ENCODE data around the gene WDR77. TPM values are rescaled to one million over a fixed set of nuclear protein-coding genes. Genes with fewer than 3 reads are reported as not detected.

Gene WDR77
- total and polyA plus RNA-seq, 4 donors: 21.3 to 37.1 (median 29.1) TPM

DNA sequence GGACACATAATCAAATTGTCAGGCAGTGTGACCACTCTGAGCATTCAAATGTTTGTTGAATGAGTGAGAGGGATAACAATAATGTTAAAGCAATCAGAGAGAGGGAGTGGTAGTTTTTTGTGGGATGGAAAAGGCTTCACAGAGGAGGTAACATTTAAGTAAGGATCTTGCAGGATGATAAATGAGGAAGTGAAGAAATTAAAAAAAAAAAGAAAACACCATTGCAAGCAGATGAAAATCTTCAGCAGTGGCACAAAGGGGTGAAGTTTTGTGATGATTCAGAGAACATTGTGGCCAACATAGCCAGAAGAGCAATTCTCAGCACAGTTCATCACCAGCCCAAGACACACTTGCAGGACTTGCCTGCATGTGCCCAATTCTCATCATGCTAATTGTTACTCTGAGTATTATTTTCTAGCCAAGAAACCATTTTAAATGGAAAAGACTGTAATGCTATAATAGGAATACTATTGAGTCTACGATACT lies 56.6 kb downstream of the WDR77 start:
- DNase-seq (no peak), ATAC-seq (ENCODE audit: insufficient read depth, low FRiP score) (peak; percentile 11)
- no peaks in the 10 kb centered on the region for H3K27me3 ChIP-seq (ENCODE audit: control insufficient read depth in 3 of 3, insufficient read depth in 3 of 3, low read length in 2 of 3)
- H3K9ac ChIP-seq (ENCODE audit: insufficient read depth in 1 of 2, low read length in 2 of 2): no peak overlapping the region
- WGBS, 2 donors: 86 to 91% methylated on average over 1 of the region's 1 CpG
- H3K36me3 ChIP-seq (ENCODE audit: control insufficient read depth in 4 of 4, insufficient read depth in 4 of 4, low read length in 4 of 4): no peaks in the 10 kb centered on the region
- no peak overlapping the region for H3K27ac ChIP-seq (ENCODE audit: low read depth in 1 of 2, low read length in 1 of 2)
- H3K9me3 ChIP-seq (ENCODE audit: control insufficient read depth in 4 of 4, insufficient read depth in 3 of 4, low read length in 3 of 4): peaks cover 0 to 1% (median 0%) of the 10 kb centered on the region in 4 donors
- H3K4me1 ChIP-seq (ENCODE audit: control insufficient read depth in 5 of 5, insufficient read depth in 5 of 5, low read length in 5 of 5): no peaks in the 10 kb centered on the region
- TF ChIP-seq, protein P1, sequence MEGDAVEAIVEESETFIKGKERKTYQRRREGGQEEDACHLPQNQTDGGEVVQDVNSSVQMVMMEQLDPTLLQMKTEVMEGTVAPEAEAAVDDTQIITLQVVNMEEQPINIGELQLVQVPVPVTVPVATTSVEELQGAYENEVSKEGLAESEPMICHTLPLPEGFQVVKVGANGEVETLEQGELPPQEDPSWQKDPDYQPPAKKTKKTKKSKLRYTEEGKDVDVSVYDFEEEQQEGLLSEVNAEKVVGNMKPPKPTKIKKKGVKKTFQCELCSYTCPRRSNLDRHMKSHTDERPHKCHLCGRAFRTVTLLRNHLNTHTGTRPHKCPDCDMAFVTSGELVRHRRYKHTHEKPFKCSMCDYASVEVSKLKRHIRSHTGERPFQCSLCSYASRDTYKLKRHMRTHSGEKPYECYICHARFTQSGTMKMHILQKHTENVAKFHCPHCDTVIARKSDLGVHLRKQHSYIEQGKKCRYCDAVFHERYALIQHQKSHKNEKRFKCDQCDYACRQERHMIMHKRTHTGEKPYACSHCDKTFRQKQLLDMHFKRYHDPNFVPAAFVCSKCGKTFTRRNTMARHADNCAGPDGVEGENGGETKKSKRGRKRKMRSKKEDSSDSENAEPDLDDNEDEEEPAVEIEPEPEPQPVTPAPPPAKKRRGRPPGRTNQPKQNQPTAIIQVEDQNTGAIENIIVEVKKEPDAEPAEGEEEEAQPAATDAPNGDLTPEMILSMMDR (IDR thresholded peaks at IDR 0.05; ENCODE audit: control extremely low read depth, extremely low read depth): no peak
- no peak overlapping the region for H3K4me3 ChIP-seq

DNA sequence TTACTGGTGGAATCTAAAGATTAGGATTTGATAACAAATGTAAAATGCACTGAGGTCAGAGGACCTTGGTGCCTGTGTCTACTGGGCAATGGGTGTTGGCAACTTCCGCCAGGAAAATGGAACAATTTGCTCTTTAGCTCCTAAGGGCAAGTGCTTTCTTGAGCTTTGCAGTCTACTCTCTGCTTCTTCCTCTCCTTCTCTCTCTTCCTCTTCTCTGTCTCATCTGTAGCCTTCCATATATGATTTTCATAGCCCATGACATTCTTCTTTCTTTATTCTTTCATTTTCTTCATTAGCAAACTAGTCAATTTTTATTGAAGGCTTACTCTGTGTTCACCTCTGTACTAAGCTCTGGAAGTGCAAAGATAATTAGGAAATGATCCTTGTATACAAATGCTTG lies 57.0 kb downstream of the WDR77 start:
- DNase-seq (no peak), ATAC-seq (ENCODE audit: insufficient read depth, low FRiP score) (no peak)
- 90 to 100% methylated on average over 1 of the region's 1 CpG for WGBS, 2 donors
- no peak overlapping the region for H3K9ac ChIP-seq (ENCODE audit: insufficient read depth in 1 of 2, low read length in 2 of 2)
- H3K36me3 ChIP-seq (ENCODE audit: control insufficient read depth in 4 of 4, insufficient read depth in 4 of 4, low read length in 4 of 4): no peaks in the 10 kb centered on the region
- TF ChIP-seq, protein P1 (IDR thresholded peaks at IDR 0.05; ENCODE audit: control extremely low read depth, extremely low read depth): no peak
- H3K9me3 ChIP-seq (ENCODE audit: control insufficient read depth in 4 of 4, insufficient read depth in 3 of 4, low read length in 3 of 4): peaks cover 0 to 1% (median 0%) of the 10 kb centered on the region in 4 donors
- no peaks in the 10 kb centered on the region for H3K27me3 ChIP-seq (ENCODE audit: control insufficient read depth in 3 of 3, insufficient read depth in 3 of 3, low read length in 2 of 3)
- H3K4me3 ChIP-seq: no peak overlapping the region
- H3K4me1 ChIP-seq (ENCODE audit: control insufficient read depth in 5 of 5, insufficient read depth in 5 of 5, low read length in 5 of 5): no peaks in the 10 kb centered on the region
- no peak overlapping the region for H3K27ac ChIP-seq (ENCODE audit: low read depth in 1 of 2, low read length in 1 of 2)

Small RNAs within 50 kb of the gene (small RNA-seq; reads per million reads assigned to genes)
- gene RF00019 (ENCODE audit: low replicate concordance) (not detected), gene RNU6-792P (ENCODE audit: low replicate concordance) (not detected)

Other genes with a start within 250 kb of the WDR77 start
- gene DENND2D, start 248.6 kb downstream of the WDR77 start, total RNA-seq: 10 to 100 TPM; 39.3 to 61.6 TPM
- 10 to 100 TPM; 49.5 to 71.7 TPM for gene DENND2D, start 248.6 kb downstream of the WDR77 start, polyA plus RNA-seq
- gene CHI3L2, start 221.5 kb downstream of the WDR77 start, total RNA-seq: 100 to 1,000 TPM in 1 of 2 donors, 10 to 100 TPM in 1; 30.1 to 298 TPM
- 100 to 1,000 TPM in 1 of 2 donors, 10 to 100 TPM in 1; 75.6 to 206 TPM for gene CHI3L2, start 221.5 kb downstream of the WDR77 start, polyA plus RNA-seq
- 10 to 100 TPM in 1 of 2 donors, 1 to 10 TPM in 1; 2.2 to 11.4 TPM for gene CHIA, start 158.4 kb downstream of the WDR77 start, total RNA-seq
- gene CHIA, start 158.4 kb downstream of the WDR77 start, polyA plus RNA-seq: 1 to 10 TPM in 1 of 2 donors, under 1 TPM in 1; 0.47 to 2.6 TPM
- gene OVGP1, start 21.5 kb downstream of the WDR77 start, total RNA-seq: 1 to 10 TPM; 1.6 to 3.6 TPM
- 1 to 10 TPM in 1 of 2 donors, under 1 TPM in 1; 0.76 to 1.9 TPM for gene OVGP1, start 21.5 kb downstream of the WDR77 start, polyA plus RNA-seq
- gene ATP5PB, start 208 bp upstream of the WDR77 start, total RNA-seq: 100 to 1,000 TPM; 194 to 200 TPM
- gene ATP5PB, start 208 bp upstream of the WDR77 start, polyA plus RNA-seq: 100 to 1,000 TPM; 206 to 256 TPM
- gene C1orf162, start 24.7 kb upstream of the WDR77 start, total RNA-seq: 10 to 100 TPM in 1 of 2 donors, 1 to 10 TPM in 1; 6.0 to 67.7 TPM
- 100 to 1,000 TPM; 111 to 121 TPM for gene C1orf162, start 24.7 kb upstream of the WDR77 start, polyA plus RNA-seq
- 1 to 10 TPM; 1.1 to 5.6 TPM for gene ADORA3, start 54.4 kb upstream of the WDR77 start, total RNA-seq
- gene ADORA3, start 54.4 kb upstream of the WDR77 start, polyA plus RNA-seq: 10 to 100 TPM in 1 of 2 donors, 1 to 10 TPM in 1; 2.2 to 10.3 TPM
- gene TMIGD3, start 54.4 kb upstream of the WDR77 start, total RNA-seq: 1 to 10 TPM; 1.6 to 3.9 TPM
- gene TMIGD3, start 54.4 kb upstream of the WDR77 start, polyA plus RNA-seq: 10 to 100 TPM in 1 of 2 donors, 1 to 10 TPM in 1; 4.2 to 34.6 TPM
- gene RAP1A, start 170.5 kb upstream of the WDR77 start, total RNA-seq: 10 to 100 TPM; 64.5 to 82.9 TPM
- 10 to 100 TPM; 72.2 to 97.3 TPM for gene RAP1A, start 170.5 kb upstream of the WDR77 start, polyA plus RNA-seq